HuH-7 (cell line): ENCODE measurements around the gene ABCA4.

Experiments used
- DNase-seq: peaks from one replicate; pipeline ENCODE4 v3.0.0; 2011; ENCODE audit warnings: low spot score

ABCA4 gene

DNA sequence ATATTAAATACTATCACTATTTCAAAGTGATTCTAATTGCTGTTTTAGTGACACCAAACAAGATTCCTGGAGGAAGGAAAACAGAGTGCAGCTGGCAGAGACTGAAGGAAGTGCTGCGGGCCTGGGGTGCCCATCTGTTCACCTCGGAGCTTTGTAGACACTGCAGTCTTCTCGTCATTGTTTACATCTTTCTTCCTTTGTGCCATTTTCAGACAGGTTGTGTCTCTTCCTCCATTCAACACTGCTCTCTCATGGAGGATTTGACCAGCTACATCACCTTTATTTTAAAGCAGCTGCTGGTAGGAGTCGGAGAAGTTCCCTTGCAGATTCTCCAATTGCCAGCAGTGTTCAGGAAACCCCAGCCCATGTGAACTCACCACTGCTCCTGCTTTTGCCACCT is 37.3 kb downstream of the ABCA4 start:
- DNase-seq: no peak

- no peak for DNase-seq
These were observed 39.2 kb downstream of the ABCA4 start for GRCh38 chr1:94081566-94082344.

DNA sequence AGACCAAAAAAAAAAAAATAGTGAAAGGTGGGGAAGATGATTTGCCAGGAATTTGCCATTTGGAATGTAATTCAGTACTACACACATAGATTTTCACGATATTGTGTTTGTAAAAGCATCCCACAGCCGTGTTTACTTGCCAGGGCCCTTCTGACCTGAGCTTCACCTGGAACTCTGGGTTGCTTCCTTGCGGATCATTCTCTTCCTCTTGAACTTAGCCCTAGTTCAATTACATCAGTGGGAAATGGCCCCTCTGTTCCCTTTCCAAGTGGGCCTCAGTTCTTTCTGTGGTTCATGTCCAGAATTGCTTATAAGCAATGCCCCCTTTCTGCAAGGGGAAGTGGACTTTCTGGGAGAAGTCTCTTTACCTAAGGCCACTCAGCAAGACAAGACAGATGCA is 41.0 kb downstream of the ABCA4 start:
- DNase-seq: no peak

- no peak for DNase-seq
These were observed 41.6 kb downstream of the ABCA4 start for GRCh38 chr1:94079080-94079940.

DNA sequence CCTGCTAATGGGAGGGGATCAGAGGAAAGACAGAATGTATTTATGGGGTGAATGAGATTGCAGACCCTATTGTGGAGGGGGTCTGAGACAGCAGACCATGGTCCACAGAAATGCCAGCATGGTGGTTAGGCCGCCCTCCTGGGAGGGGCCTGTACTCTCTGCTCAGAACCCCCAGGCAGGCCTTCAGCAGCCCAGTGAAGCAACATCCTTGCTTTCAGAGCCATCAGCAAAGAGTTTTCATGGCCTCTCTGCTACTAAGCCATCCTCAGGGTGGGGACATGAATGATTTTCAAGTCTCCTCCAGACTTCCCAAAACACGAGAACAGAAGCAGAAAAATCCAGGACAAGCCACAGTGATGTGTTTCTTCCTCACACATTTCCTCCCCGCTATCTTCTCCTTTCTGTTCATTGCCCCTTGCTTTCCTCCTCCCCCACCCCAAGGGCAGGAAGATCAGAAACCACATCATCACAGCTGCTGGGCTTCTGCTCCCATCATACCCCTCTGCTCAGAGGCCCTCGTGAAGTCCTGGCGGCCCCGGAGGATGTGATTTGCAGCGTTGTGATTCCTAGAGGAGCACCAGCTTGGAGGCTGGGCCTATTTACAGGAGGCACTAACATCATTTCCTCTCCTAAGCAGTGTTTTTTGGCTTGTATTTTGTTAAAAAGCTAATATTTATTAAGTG is 48.0 kb downstream of the ABCA4 start:
- no peak for DNase-seq

- no peak for DNase-seq
These were observed 49.0 kb downstream of the ABCA4 start for GRCh38 chr1:94071976-94072375.

GRCh38 chr1:94071391-94071790 is 49.6 kb downstream of the ABCA4 start:
- no peak for DNase-seq

DNA sequence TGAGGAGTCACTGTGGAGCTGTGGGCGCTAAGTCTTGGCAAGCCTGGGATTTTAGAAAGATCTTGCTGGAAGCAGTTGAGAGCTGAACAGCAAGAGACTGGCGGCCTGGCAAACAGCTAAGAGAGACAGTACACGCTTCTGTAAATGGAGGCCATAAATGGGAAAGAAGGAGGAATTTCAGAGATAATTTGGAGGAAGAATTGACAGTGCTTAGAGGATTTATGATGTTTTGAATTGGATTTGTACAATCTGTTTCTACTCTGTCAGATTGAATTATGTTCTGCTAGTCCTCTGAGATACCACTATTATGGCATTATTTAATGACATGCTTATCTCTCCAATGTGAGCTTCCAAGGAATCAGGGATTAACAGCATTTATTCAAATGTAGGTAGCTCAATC is 50.1 kb downstream of the ABCA4 start:
- no peak for DNase-seq

DNA sequence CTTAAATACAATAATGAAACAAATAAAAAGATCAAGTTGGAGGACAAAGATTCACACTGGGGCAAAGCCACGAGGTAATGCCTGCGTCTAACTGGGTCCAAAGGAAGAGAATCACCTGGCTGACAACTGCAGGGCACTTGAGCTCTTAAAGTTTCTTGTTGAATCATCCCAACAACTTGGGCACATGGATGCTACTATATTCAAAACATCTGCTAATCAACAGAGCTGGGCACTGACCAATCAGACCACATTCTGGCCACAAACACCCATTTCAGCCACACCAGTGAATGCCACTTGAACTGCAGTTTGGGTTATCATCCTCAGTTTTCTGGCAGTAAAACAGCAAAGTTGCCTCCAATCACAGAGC is 51.0 kb downstream of the ABCA4 start:
- DNase-seq: no peak

GRCh38 chr1:94068999-94069918 is 51.7 kb downstream of the ABCA4 start:
- DNase-seq: peak; percentile 35

DNA sequence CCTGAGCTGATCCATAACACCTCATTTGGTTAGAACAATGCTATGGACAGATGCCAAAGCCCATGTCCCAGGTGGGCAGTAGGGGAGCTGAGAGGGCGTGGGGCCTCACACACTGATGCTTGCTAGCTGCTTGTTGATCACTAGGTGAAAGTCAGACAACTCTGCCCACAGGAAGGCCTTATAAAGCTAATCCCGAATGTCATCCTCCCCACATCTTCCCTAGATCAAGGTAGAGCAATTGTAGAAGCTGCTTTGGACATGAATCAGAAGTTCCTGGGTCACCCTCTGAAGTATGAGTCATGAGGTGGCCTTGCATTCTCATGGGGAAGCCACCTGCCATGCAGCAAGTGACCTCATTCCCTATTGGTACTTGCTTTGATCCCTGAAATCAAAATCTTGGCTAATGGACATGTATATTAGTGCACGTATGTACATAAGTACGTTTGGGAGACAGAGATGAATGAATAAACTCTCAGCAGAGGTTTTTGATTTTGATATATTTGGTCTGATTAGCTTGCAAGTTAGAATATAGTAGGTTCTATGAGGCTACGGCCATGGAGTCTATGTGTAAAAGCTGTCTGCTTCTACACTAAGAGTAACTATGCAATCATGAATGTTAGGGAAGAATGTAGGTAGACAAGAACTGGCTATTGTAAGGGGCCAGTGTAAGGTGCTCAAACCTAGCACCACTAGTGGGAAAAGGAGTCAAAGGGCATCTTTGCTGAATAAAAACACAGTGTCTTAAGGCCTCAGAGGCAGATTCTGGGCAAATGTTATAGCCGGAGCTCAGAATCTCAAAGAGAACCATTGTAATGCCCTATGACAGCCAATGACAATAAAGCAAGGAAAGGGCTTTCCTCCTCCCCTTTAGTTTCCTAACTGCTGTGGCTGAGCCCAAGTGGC is 52.6 kb downstream of the ABCA4 start:
- no peak for DNase-seq

DNA sequence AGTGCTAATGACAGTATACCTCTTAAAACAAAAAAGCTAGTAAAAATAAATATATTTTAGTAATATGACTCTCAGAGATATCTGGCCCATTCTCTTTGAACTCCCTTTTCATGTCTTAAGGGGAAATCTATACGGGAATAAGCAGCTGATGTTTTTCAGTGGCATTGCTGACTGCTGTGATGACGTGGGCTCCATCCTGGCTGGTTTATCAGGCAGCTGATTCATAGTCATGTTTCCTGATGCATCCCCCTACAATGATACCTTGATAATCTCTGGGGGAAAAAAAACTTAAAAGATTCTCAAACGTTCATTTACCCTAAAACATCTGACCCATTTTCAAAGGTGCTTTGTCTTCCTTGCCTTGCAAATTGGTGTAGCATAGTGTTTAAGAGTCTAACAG is 53.8 kb downstream of the ABCA4 start:
- no peak for DNase-seq

DNA sequence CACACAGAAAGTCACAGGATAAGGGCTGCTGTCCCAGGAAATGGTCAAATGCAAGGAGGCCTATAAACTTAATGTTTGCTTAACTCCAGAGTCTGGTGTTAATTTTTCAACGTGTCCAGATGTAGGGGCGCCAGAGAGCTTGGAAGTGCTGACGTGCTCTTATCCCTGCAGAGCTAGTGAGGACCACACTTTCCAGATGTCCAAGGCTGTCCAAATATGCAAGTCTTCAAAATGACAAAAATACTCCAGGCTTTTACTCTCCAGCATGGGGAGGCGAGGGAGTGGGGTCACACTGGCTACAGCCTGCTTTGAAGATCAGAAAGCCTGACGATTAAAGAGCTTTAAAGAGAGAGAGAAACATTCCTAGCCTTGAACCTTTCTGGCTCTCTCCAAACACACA is 57.6 kb downstream of the ABCA4 start:
- DNase-seq: peak; percentile 34

- peak; percentile 77 for DNase-seq
These were observed 59.2 kb downstream of the ABCA4 start for GRCh38 chr1:94061513-94062443.

- no peak for DNase-seq
These were observed 60.2 kb downstream of the ABCA4 start for GRCh38 chr1:94060720-94061119.

GRCh38 chr1:94058766-94059165 is 62.2 kb downstream of the ABCA4 start:
- no peak for DNase-seq

- DNase-seq: no peak
These were observed 64.0 kb downstream of the ABCA4 start for GRCh38 chr1:94056996-94057395.

DNA sequence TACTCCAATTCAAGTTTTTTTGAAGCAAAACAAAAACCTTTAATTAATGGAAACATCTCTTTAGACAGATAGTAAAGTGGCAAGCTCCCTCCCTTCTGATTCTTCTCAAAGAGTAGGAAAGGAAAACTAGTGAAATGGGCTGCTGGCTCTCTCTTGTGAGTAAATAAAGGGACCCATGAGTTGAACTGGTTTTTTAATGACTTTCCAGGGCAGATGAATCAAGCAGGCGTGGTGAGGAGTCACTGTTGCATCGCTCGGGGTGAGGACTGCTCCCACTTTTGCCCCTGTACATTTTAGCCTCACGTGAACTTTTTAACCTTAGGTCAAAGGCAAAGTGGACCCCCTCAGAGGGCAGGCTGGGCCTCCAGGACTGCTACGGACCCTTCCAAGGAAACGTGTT is 64.8 kb downstream of the ABCA4 start:
- DNase-seq: no peak

DNA sequence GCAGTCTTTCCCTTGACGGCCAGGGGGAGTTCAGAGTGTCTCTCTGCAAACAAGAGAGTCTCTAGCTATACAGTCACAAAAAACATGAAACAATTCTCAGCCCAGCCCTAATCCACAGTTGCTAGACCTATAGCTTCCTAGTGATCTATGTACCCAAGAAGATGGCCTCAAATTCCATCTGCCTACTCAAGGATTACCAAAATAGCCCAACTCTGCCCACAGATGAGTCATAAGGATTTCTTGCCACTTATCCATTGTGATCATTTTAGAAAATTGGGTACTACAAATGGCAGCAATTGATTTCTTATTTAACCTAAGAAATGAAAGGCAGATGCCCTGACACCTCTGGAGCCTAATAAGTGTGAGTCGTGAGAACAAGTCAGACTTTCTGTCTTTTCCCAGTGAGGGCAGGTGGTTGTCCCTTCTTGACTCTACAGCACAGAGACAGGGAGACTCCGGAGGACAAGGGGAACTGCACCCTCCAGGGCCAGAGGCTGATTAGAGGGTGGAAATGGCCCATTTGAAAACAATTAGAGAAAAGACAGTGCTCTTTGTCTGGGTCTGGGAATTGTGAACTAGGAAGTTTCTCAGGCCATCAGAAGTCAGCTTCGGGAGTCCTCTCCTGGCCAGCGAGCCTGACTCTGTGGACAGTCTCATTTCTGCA is 65.4 kb downstream of the ABCA4 start:
- no peak for DNase-seq
